ENCODE measurements around the gene CAMK1D.

Gene CAMK1D

DNA sequence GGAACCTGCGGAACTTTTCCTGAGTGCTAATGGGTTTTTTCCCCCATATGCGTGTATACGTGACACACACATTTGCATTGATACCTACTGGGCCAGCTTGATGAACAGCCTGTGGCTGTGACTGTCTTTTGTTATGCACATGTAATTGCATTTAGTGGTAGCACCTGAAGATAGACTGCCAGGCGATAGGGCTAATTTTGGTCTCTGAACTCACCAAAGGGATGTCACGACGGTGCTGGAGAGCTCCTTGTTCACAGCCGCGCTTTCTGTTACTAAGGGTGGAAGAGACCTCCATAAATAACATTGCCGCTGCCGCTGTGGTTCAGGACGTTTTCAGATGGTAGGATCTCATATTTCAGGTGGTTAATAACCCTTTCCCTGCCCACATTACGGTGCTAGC is 133.2 kb downstream of the CAMK1D start:
- Histone ChIP-seq H3K36me3 (ENCODE audit: insufficient read depth, low read length) (no peaks in the 10 kb centered on the region), H3K4me1 (ENCODE audit: insufficient read depth, low read length, severe bottlenecking) (peaks cover 12% of the 10 kb centered on the region), H3K27ac (ENCODE audit: low read depth, low read length, poor library complexity, severe bottlenecking) (no peak overlapping the region), H3K4me3 (ENCODE audit: low read depth, low read length, poor library complexity, severe bottlenecking) (no peak overlapping the region), H3K9me2 (ENCODE audit: low read depth, low read length) (no peaks in the 10 kb centered on the region), H3K27me3 (ENCODE audit: insufficient read depth, low read length) (no peaks in the 10 kb centered on the region), H4K20me1 (ENCODE audit: insufficient read depth, low read length) (no peaks in the 10 kb centered on the region), H3K4me2 (ENCODE audit: low read length) (no peak overlapping the region), H2AFZ (ENCODE audit: low read length) (no peak overlapping the region), H3K9me3 (ENCODE audit: low read length) (no peaks in the 10 kb centered on the region), H3K79me2 (ENCODE audit: insufficient read depth, low read length) (no peaks in the 10 kb centered on the region), H3K9ac (ENCODE audit: low read length) (no peak overlapping the region), H3F3A (ENCODE audit: insufficient read depth, low read length) (no peaks in the 10 kb centered on the region)
- TF ChIP-seq, protein P1, sequence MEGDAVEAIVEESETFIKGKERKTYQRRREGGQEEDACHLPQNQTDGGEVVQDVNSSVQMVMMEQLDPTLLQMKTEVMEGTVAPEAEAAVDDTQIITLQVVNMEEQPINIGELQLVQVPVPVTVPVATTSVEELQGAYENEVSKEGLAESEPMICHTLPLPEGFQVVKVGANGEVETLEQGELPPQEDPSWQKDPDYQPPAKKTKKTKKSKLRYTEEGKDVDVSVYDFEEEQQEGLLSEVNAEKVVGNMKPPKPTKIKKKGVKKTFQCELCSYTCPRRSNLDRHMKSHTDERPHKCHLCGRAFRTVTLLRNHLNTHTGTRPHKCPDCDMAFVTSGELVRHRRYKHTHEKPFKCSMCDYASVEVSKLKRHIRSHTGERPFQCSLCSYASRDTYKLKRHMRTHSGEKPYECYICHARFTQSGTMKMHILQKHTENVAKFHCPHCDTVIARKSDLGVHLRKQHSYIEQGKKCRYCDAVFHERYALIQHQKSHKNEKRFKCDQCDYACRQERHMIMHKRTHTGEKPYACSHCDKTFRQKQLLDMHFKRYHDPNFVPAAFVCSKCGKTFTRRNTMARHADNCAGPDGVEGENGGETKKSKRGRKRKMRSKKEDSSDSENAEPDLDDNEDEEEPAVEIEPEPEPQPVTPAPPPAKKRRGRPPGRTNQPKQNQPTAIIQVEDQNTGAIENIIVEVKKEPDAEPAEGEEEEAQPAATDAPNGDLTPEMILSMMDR (IDR thresholded peaks at IDR 0.05; ENCODE audit: low read length): no peak
- no peak for TF ChIP-seq EZH2 (IDR thresholded peaks at IDR 0.05; ENCODE audit: borderline replicate concordance, low read length)

DNA sequence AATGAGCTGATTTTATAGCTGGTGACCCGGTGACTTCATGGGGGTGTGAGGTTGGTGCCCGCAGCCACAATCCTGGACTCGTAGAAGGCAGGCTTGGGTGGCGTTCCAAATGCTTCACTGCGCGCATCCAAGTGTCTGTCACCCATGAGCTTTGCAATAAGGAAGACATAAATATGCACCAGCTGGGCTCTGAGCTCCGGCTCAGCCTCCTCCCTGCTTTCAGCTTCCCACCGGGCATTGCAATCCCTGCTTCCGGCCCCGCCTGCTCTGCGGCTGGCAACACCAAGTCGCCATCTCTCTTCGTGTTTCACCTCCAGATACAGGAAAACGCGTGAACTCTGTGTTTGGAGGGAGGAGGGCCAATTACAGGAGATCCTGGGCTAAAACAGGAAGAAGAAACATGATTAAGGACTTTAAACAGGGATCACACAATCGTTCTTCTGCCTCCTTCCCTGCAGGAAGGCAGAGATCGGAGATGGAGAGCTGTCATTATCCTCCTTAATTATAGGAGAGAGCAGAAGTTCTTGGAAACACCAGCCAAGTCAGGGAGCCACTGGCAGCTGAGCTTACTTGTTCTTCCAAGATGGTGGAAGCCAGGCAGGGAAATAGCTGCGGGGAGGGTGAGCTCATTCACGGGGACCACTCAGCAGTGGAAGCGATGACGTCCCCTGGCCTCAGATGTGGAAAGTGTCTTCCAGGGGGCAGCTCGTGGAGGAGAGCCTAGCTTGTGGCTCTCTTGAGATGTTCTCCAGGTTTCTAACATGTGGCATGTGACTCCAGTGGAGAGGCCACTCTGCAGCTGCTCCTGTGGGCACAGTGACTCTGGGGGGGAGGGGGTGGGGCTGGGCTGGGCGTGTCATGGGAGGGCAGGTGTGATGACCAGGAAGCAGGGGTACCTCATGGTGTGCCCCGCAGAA is 134.9 kb downstream of the CAMK1D start:
- TF ChIP-seq, protein P1 (IDR thresholded peaks at IDR 0.05; ENCODE audit: low read length): no peak
- no peak for TF ChIP-seq EZH2 (IDR thresholded peaks at IDR 0.05; ENCODE audit: borderline replicate concordance, low read length)
- no peak overlapping the region for H3K27ac ChIP-seq (ENCODE audit: low read depth, low read length, poor library complexity, severe bottlenecking)
- H3K27me3 ChIP-seq (ENCODE audit: insufficient read depth, low read length): no peaks in the 10 kb centered on the region
- H3K9ac ChIP-seq (ENCODE audit: low read length): no peak overlapping the region
- H2AFZ ChIP-seq (ENCODE audit: low read length): no peak overlapping the region
- no peaks in the 10 kb centered on the region for H3F3A ChIP-seq (ENCODE audit: insufficient read depth, low read length)
- no peaks in the 10 kb centered on the region for H3K9me2 ChIP-seq (ENCODE audit: low read depth, low read length)
- H3K79me2 ChIP-seq (ENCODE audit: insufficient read depth, low read length): no peaks in the 10 kb centered on the region
- peaks cover 12% of the 10 kb centered on the region for H3K4me1 ChIP-seq (ENCODE audit: insufficient read depth, low read length, severe bottlenecking)
- no peaks in the 10 kb centered on the region for H4K20me1 ChIP-seq (ENCODE audit: insufficient read depth, low read length)
- H3K9me3 ChIP-seq (ENCODE audit: low read length): no peaks in the 10 kb centered on the region
- H3K4me3 ChIP-seq (ENCODE audit: low read depth, low read length, poor library complexity, severe bottlenecking): peak overlapping the region; percentile 29
- 0 out of 2 replicates have a peak overlapping the region, but pooled peaks have one; percentile 66 for H3K4me2 ChIP-seq (ENCODE audit: low read length)
- H3K36me3 ChIP-seq (ENCODE audit: insufficient read depth, low read length): no peaks in the 10 kb centered on the region

DNA sequence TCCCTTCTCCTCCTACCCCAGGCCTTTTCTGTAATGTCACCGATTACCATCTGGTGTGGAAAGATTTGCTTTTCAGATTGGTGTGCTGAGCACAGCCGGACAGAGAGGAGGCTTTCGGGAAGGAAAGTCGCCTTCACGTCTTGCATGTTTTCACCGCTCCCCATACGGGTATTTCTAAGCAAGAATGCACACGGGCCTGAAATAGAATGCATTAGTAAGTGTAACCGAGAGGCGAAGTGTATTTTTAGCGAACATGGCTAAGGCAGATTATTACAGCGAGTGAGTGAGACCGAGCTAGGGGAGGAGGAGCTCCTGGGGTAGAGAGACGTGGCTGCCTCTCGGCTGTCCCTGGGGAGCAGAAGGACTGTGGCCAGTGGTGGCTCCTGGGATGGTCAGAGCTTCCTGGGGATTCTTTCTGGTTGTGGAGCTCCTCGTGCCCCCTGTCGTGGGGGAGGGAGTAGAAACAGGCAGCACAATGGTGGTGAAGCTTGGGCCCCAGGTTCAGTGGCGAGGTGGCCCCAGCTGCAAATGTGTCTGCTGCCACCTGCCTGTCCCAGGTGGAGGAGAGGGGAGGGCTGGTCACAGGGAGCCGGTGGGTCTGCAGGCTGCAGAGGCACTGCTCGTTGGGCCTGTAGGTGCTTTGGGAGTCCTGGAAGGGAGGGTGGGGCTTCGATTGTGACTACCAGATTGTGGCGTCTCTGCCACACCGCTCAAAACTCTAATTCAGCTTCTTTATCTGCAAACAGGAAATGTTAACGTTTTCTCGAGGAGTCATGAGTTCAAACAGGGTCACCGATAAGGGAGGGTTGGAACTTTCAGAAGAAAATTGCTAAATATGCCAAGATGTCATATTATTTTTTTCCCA is 135.8 kb downstream of the CAMK1D start:
- Histone ChIP-seq H3K27ac (ENCODE audit: low read depth, low read length, poor library complexity, severe bottlenecking) (no peak overlapping the region), H3K4me2 (ENCODE audit: low read length) (peak overlapping the region; percentile 66), H3K4me1 (ENCODE audit: insufficient read depth, low read length, severe bottlenecking) (peaks cover 12% of the 10 kb centered on the region), H4K20me1 (ENCODE audit: insufficient read depth, low read length) (no peaks in the 10 kb centered on the region), H3K79me2 (ENCODE audit: insufficient read depth, low read length) (no peaks in the 10 kb centered on the region), H3K4me3 (ENCODE audit: low read depth, low read length, poor library complexity, severe bottlenecking) (peak overlapping the region; percentile 29), H2AFZ (ENCODE audit: low read length) (no peak overlapping the region), H3K9me3 (ENCODE audit: low read length) (no peaks in the 10 kb centered on the region), H3K9me2 (ENCODE audit: low read depth, low read length) (no peaks in the 10 kb centered on the region), H3F3A (ENCODE audit: insufficient read depth, low read length) (no peaks in the 10 kb centered on the region), H3K36me3 (ENCODE audit: insufficient read depth, low read length) (no peaks in the 10 kb centered on the region), H3K27me3 (ENCODE audit: insufficient read depth, low read length) (no peaks in the 10 kb centered on the region), H3K9ac (ENCODE audit: low read length) (no peak overlapping the region)
- TF ChIP-seq, protein P1 (IDR thresholded peaks at IDR 0.05; ENCODE audit: low read length): peak; percentile 18; the same call in 1 of the 2 replicates
- no peak for TF ChIP-seq EZH2 (IDR thresholded peaks at IDR 0.05; ENCODE audit: borderline replicate concordance, low read length)
